Measurements from ENCODE around the gene SLC6A4.

GRCh38 chr17:30246460-30246859, 11.0 kb upstream of the SLC6A4 start:
- TF ChIP-seq, protein P1, sequence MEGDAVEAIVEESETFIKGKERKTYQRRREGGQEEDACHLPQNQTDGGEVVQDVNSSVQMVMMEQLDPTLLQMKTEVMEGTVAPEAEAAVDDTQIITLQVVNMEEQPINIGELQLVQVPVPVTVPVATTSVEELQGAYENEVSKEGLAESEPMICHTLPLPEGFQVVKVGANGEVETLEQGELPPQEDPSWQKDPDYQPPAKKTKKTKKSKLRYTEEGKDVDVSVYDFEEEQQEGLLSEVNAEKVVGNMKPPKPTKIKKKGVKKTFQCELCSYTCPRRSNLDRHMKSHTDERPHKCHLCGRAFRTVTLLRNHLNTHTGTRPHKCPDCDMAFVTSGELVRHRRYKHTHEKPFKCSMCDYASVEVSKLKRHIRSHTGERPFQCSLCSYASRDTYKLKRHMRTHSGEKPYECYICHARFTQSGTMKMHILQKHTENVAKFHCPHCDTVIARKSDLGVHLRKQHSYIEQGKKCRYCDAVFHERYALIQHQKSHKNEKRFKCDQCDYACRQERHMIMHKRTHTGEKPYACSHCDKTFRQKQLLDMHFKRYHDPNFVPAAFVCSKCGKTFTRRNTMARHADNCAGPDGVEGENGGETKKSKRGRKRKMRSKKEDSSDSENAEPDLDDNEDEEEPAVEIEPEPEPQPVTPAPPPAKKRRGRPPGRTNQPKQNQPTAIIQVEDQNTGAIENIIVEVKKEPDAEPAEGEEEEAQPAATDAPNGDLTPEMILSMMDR (IDR thresholded peaks at IDR 0.05) = no peak
- TF ChIP-seq POLR2A (IDR thresholded peaks at IDR 0.05) = no peak
